CD14-positive monocyte (primary cell): ENCODE measurements around the gene SEC16A. TPM values are rescaled to one million over a fixed set of nuclear protein-coding genes. Genes with fewer than 3 reads are reported as not detected.

ENCODE experiments used
- DNase-seq, 3 donors: peaks; one replicate each; pipeline ENCODE4 v3.0.0-alpha.2; 2011 to 2022
- H2AFZ ChIP-seq: 2 replicates; pipeline ENCODE4 v1.6.0; 2012; ENCODE audit warnings: mild to moderate bottlenecking, low read depth, low read length, inconsistent platforms; ENCODE audit not compliant: insufficient read depth, poor library complexity, severe bottlenecking
- H3K27ac ChIP-seq, 2 donors: 1 replicate in 1 of 2; 2 replicates in 1 of 2; pipeline ENCODE4 v1.5.1; 2012 to 2013; ENCODE audit warnings: low read length in 2 of 2, control low read depth in 1 of 2, inconsistent platforms in 1 of 2, low read depth in 1 of 2, mild to moderate bottlenecking in 1 of 2
- H3K27me3 ChIP-seq, 2 donors: one replicate each; pipeline versions ENCODE4 v1.6.0 to v1.6.1; 2011 to 2013; ENCODE audit warnings: low read length in 2 of 2; ENCODE audit not compliant: control insufficient read depth in 2 of 2, insufficient read depth in 2 of 2
- H3K36me3 ChIP-seq, 2 donors: replicated peaks in 1 of 2; 1 replicate in 1 of 2; 2 replicates in 1 of 2; pipeline versions ENCODE4 v1.5.1 to v1.6.1; 2012 to 2013; ENCODE audit warnings: low read length in 2 of 2, control low read depth in 1 of 2, inconsistent platforms in 1 of 2, mild to moderate bottlenecking in 1 of 2; ENCODE audit not compliant: insufficient read depth in 2 of 2, control insufficient read depth in 1 of 2
- H3K4me1 ChIP-seq, 2 donors: 1 replicate in 1 of 2; 2 replicates in 1 of 2; pipeline versions ENCODE4 v1.5.1 to v1.6.1; 2012 to 2013; ENCODE audit warnings: low read length in 2 of 2, control low read depth in 1 of 2, inconsistent platforms in 1 of 2, mild to moderate bottlenecking in 1 of 2, moderate library complexity in 1 of 2; ENCODE audit not compliant: insufficient read depth in 2 of 2, control insufficient read depth in 1 of 2
- H3K4me2 ChIP-seq: replicated peaks from 2 replicates; pipeline ENCODE3; 2012; ENCODE audit warnings: low read length, moderate library complexity, mild to moderate bottlenecking; ENCODE audit not compliant: poor library complexity, severe bottlenecking; ENCODE audit errors: extremely low read depth
- H3K4me3 ChIP-seq, 3 experiments: fragments of 200-600 bp in 1 of 3; sonication (generic) in 1 of 3; replicated peaks in 1 of 3; 1 replicate in 2 of 3; 2 replicates in 1 of 3; pipeline ENCODE4 v1.5.1; 2011 to 2013; ENCODE audit warnings: low read length in 3 of 3, mild to moderate bottlenecking in 3 of 3, control low read depth in 2 of 3, low read depth in 2 of 3, inconsistent platforms in 1 of 3, moderate library complexity in 1 of 3
- H3K79me2 ChIP-seq: 2 replicates; pipeline ENCODE4 v1.6.0; 2012; ENCODE audit warnings: mild to moderate bottlenecking, control low read depth, inconsistent platforms, low read length, moderate library complexity; ENCODE audit not compliant: insufficient read depth
- H3K9ac ChIP-seq: 2 replicates; pipeline ENCODE4 v1.6.0; 2017; ENCODE audit warnings: low read length, mild to moderate bottlenecking; ENCODE audit not compliant: insufficient read depth, poor library complexity, severe bottlenecking
- H3K9me3 ChIP-seq, 2 donors: replicated peaks in 1 of 2; 1 replicate in 1 of 2; 2 replicates in 1 of 2; pipeline versions ENCODE4 v1.5.1 to v1.6.1; 2012 to 2013; ENCODE audit warnings: low read length in 2 of 2, control low read depth in 1 of 2; ENCODE audit not compliant: control insufficient read depth in 1 of 2, insufficient read depth in 1 of 2
- H4K20me1 ChIP-seq: 2 replicates; pipeline ENCODE4 v1.6.0; 2012; ENCODE audit warnings: mild to moderate bottlenecking, low read length, control low read depth, moderate library complexity; ENCODE audit not compliant: insufficient read depth
- H3K27ac Mint-ChIP-seq, 7 donors: one replicate each; pipeline ENCODE4 v1.8.0; 2020; ENCODE audit warnings: mild to moderate bottlenecking in 7 of 7, mixed read lengths in 7 of 7, moderate library complexity in 6 of 7, inconsistent platforms in 2 of 7
- H3K27me3 Mint-ChIP-seq, 3 donors: one replicate each; pipeline ENCODE4 v1.8.0; 2021 to 2022; ENCODE audit warnings: low read depth in 3 of 3, mild to moderate bottlenecking in 3 of 3, mixed read lengths in 3 of 3, moderate library complexity in 3 of 3, inconsistent platforms in 1 of 3
- H3K36me3 Mint-ChIP-seq, 2 donors: one replicate each; pipeline ENCODE4 v1.8.0; 2020; ENCODE audit warnings: mixed read lengths in 2 of 2, inconsistent platforms in 1 of 2, mild to moderate bottlenecking in 1 of 2
- H3K4me1 Mint-ChIP-seq: one replicate; pipeline ENCODE4 v1.8.0; 2020; ENCODE audit warnings: mild to moderate bottlenecking, mixed read lengths
- H3K4me3 Mint-ChIP-seq, 2 donors: one replicate each; pipeline ENCODE4 v1.8.0; 2020; ENCODE audit warnings: mild to moderate bottlenecking in 2 of 2, mixed read lengths in 2 of 2, moderate library complexity in 1 of 2
- H3K9me3 Mint-ChIP-seq, 7 donors: one replicate each; pipeline ENCODE4 v1.8.0; 2020 to 2022; ENCODE audit warnings: mixed read lengths in 7 of 7, mild to moderate bottlenecking in 6 of 7, moderate library complexity in 6 of 7, inconsistent platforms in 2 of 7
- WGBS: methylation state at CpG from one replicate; pipeline ENCODE4 v1.1.5; 2013; ENCODE audit warnings: missing lambda C conversion rate; ENCODE audit not compliant: insufficient coverage; 5-methylcytosine and 5-hydroxymethylcytosine counted together
- intact Hi-C, 2 donors: fragments of 100-400 bp; cut with micrococcal nuclease; formaldehyde crosslinking; loops; one replicate each; pipeline versions ENCODE4 v1.15.0 to v1.15.1; 2023
- polyA plus RNA-seq, 3 donors: library from polyadenylated mRNA; depleted of rRNA in 1 of 3; unstranded in 2 of 3; stranded (reverse) in 1 of 3; fragments of 300-500 nt in 2 of 3; fragments of >200 nt in 1 of 3; fragmentation: Illumina TruSeq in 2 of 3; gene quantifications; 1 replicate in 2 of 3; 2 replicates in 1 of 3; pipeline ENCODE4 v1.2.3, GENCODE V29; 2012 to 2021
- TF ChIP-seq, protein P1 (sequence below): fragments of 200-600 bp; IDR thresholded peaks from one replicate; pipeline ENCODE4 v1.8.0; 2022; ENCODE audit warnings: antibody characterized with exemption, mild to moderate bottlenecking

Gene SEC16A
- polyA plus RNA-seq, 3 donors: 11.1 to 36.8 (median 19.1) TPM

DNA sequence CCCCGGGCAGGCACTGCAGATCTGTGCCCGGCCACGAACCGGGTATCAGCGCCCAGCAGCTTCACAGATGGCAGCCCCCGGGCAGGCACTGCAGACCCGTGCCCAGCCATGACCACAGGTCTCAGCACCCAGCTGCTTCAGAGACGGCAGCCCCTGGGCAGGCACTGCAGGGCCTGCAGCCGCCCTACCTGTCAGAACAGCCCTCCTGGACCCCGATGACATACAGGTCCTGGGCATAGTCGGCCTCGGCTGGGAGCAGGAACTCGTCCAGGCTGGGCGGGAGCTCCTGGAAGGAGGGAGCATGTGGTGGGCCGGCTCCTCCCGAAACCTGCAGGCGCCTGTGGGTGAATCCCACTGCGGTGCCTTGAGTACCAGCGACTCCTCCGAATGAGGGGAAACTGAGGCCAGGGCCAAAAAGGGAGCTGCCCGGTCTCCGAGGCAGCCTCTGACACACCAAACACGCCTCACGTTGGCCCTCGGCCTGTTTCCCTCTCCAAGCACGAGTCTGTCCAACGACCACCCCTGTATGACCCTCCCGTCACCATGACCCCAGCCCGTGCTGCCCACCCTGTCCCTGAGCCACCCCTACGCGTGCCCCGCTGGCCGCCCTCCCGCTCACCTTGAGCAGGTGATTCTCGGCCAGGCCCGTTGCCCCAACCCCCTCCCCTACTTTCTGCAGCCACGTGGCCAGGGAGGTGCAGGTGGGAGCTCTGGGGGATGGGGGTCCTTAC, 48.8 kb downstream of the SEC16A start:
- Histone ChIP-seq H3K27ac (no peak overlapping the region), H3K79me2 (peaks cover 17% of the 10 kb centered on the region), H3K4me2 (no peak overlapping the region), H4K20me1 (peaks cover 18% of the 10 kb centered on the region), H3K27me3 (peaks cover 0 to 4% of the 10 kb centered on the region in 2 donors), H3K9ac (no peak overlapping the region), H3K36me3 (peaks cover 19 to 26% of the 10 kb centered on the region in 2 donors), H3K4me3 (no peak overlapping the region), H3K4me1 (peaks cover 18 to 19% of the 10 kb centered on the region in 2 donors), H3K9me3 (no peaks in the 10 kb centered on the region), H2AFZ (no peak overlapping the region)
- Mint-ChIP-seq H3K27me3 (peaks cover 5 to 11% (median 6%) of the 10 kb centered on the region in 3 donors), H3K4me3 (no peak overlapping the region), H3K36me3 (peaks cover 11 to 48% of the 10 kb centered on the region in 2 donors), H3K27ac (no peak overlapping the region), H3K9me3 (peaks cover 0 to 2% (median 0%) of the 10 kb centered on the region in 7 donors), H3K4me1 (peaks cover 23% of the 10 kb centered on the region)
- TF ChIP-seq, protein P1, sequence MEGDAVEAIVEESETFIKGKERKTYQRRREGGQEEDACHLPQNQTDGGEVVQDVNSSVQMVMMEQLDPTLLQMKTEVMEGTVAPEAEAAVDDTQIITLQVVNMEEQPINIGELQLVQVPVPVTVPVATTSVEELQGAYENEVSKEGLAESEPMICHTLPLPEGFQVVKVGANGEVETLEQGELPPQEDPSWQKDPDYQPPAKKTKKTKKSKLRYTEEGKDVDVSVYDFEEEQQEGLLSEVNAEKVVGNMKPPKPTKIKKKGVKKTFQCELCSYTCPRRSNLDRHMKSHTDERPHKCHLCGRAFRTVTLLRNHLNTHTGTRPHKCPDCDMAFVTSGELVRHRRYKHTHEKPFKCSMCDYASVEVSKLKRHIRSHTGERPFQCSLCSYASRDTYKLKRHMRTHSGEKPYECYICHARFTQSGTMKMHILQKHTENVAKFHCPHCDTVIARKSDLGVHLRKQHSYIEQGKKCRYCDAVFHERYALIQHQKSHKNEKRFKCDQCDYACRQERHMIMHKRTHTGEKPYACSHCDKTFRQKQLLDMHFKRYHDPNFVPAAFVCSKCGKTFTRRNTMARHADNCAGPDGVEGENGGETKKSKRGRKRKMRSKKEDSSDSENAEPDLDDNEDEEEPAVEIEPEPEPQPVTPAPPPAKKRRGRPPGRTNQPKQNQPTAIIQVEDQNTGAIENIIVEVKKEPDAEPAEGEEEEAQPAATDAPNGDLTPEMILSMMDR: no peak
- intact Hi-C loops: no loop called here
- DNase-seq: no peak
- 97% methylated on average over 27 of the region's 37 CpGs for WGBS

DNA sequence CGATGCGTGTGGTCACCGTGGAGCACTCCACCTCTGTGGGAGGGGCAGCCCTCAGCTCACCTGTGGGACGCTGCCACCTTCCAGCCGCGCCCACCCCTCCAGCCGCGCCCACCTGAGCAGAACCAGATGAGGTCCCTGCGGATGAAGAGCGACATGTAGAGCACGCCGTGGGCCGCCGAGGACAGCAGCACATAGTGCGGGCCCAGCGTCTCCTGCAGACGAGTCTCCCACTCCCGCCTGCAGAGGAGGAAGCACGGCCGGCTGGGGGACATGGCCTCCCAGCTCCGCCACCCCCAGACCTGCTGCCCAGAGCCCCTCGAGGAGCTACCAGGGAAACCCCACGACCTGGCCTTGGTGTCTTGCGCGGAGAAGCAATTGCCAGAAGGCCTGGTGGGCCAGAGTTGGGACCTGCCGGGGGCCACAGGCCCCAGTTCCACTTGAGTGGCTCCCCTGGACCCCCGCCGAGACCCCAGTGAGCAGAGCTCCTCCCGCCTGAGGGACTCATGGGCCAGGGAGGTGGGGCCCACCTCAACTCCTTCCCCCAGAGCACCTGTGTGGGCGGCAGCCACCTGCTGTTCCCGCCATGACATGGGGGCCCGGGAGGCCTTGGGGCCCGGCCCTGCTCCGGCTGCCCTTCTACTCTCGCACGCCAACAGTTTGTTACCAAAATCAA, 49.7 kb downstream of the SEC16A start:
- WGBS: 94% methylated on average over 33 of the region's 36 CpGs
- H3K27me3 Mint-ChIP-seq: peaks cover 3 to 5% (median 4%) of the 10 kb centered on the region in 3 donors
- peaks cover 14% of the 10 kb centered on the region for H3K79me2 ChIP-seq
- no peak overlapping the region for H2AFZ ChIP-seq
- no peak overlapping the region for H3K9ac ChIP-seq
- H3K4me3 ChIP-seq: no peak overlapping the region
- H3K27ac Mint-ChIP-seq: no peak overlapping the region
- no peak overlapping the region for H3K27ac ChIP-seq
- H4K20me1 ChIP-seq: peaks cover 10% of the 10 kb centered on the region
- TF ChIP-seq, protein P1: no peak
- H3K36me3 Mint-ChIP-seq: peaks cover 11 to 54% of the 10 kb centered on the region in 2 donors
- H3K36me3 ChIP-seq: peaks cover 21 to 31% of the 10 kb centered on the region in 2 donors
- no peak overlapping the region for H3K4me3 Mint-ChIP-seq
- H3K4me2 ChIP-seq: no peak overlapping the region
- H3K27me3 ChIP-seq: peaks cover 0 to under 1% of the 10 kb centered on the region in 2 donors
- H3K9me3 Mint-ChIP-seq: peaks cover 0 to 2% (median 0%) of the 10 kb centered on the region in 7 donors
- no peaks in the 10 kb centered on the region for H3K9me3 ChIP-seq
- H3K4me1 Mint-ChIP-seq: peaks cover 19% of the 10 kb centered on the region
- peaks cover 10 to 11% of the 10 kb centered on the region in 2 donors for H3K4me1 ChIP-seq
- DNase-seq: no peak
- intact Hi-C loops: no loop called here
